H1 (cell line): ENCODE measurements around the gene SBK2.

Source experiments
- CREB1 ChIP-seq: IDR thresholded peaks from 2 replicates; pipeline ENCODE4 v1.6.1; 2012; ENCODE audit warnings: inconsistent platforms
- EZH2 ChIP-seq: fragments of 200-600 bp; sonication (generic); IDR thresholded peaks from 2 replicates; pipeline ENCODE4 v1.7.1; 2012; ENCODE audit warnings: low read depth, mild to moderate bottlenecking, moderate library complexity, low read length, inconsistent platforms; ENCODE audit not compliant: severe bottlenecking
- GTF2F1 ChIP-seq: IDR thresholded peaks from 2 replicates; pipeline ENCODE4 v1.6.1; 2012; ENCODE audit warnings: low read depth, low read length, improper control_type of control experiment, borderline replicate concordance
- HDAC2 ChIP-seq, 2 experiments: fragments of 300-600 bp in 1 of 2; sonication (generic) in 1 of 2; IDR thresholded peaks; 2 replicates each; pipeline ENCODE4 v1.6.1; 2011 to 2012; ENCODE audit warnings: low read depth in 2 of 2, low read length in 2 of 2, mild to moderate bottlenecking in 2 of 2, moderate library complexity in 2 of 2, borderline replicate concordance in 1 of 2, inconsistent platforms in 1 of 2
- MAFK ChIP-seq: IDR thresholded peaks from 2 replicates; pipeline ENCODE4 v1.6.1; 2012; ENCODE audit warnings: low read depth, mild to moderate bottlenecking, improper control_type of control experiment, low read length
- PHF8 ChIP-seq: fragments of 200-600 bp; sonication (generic); conservative IDR thresholded peaks from 2 replicates; pipeline ENCODE4 v1.7.1; 2012; ENCODE audit warnings: low read depth, mild to moderate bottlenecking, inconsistent platforms, low read length, moderate library complexity
- POLR2A ChIP-seq, 2 experiments: IDR thresholded peaks; 1 replicate in 1 of 2; 2 replicates in 1 of 2; pipeline ENCODE4 v1.6.1; 2011; ENCODE audit warnings: low read depth in 2 of 2, low read length in 2 of 2, mild to moderate bottlenecking in 2 of 2; ENCODE audit errors: control extremely low read depth in 1 of 2
- POLR2AphosphoS5 ChIP-seq: IDR thresholded peaks from 2 replicates; pipeline ENCODE4 v1.6.1; 2011; ENCODE audit warnings: low read depth, low read length
- RXRA ChIP-seq: IDR thresholded peaks from 2 replicates; pipeline ENCODE4 v1.6.1; 2011; ENCODE audit warnings: low read depth, mild to moderate bottlenecking, low read length, moderate library complexity; ENCODE audit not compliant: insufficient read depth
- TBP ChIP-seq: IDR thresholded peaks from 2 replicates; pipeline ENCODE4 v1.6.1; 2011; ENCODE audit warnings: low read depth, low read length, improper control_type of control experiment
- ZNF274 ChIP-seq: IDR thresholded peaks from 2 replicates; pipeline ENCODE4 v1.7.0; 2012; ENCODE audit warnings: low read length, borderline replicate concordance; ENCODE audit errors: extremely low read depth
- TF ChIP-seq, protein P1 (sequence below), 3 experiments: IDR thresholded peaks; 1 replicate in 2 of 3; 2 replicates in 1 of 3; pipeline versions ENCODE4 v1.5.1 to v1.6.1; 2011; ENCODE audit warnings: low read length in 3 of 3, mild to moderate bottlenecking in 3 of 3, inconsistent platforms in 2 of 3, low read depth in 1 of 3, moderate library complexity in 1 of 3; ENCODE audit not compliant: insufficient read depth in 1 of 3; ENCODE audit errors: control extremely low read depth in 1 of 3
- TF ChIP-seq, protein P2 (sequence below): IDR thresholded peaks from 2 replicates; pipeline ENCODE4 v1.6.1; 2012; ENCODE audit warnings: low read length, inconsistent platforms

DNA sequence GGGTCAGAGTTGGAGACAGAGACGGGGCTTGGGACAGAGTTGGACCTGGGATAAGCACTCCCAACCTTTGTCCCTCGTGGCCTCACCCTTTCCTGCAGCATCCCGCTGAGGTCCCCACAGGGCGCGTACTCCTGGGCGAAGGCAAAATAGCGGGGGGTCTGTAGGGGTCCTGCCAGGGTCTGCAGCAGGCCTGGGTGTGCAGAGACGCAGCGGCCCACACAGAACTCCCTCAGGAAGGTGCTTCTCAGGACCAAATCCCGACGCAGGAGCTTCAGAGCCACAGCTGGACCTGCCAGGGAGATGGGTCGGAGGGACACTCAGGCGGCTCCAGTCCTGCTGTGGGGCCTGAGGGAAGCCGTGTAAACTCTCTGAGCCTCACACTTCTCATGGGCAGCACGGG lies 7.1 kb upstream of the SBK2 start:
- TF ChIP-seq PHF8 (no peak), HDAC2 (IDR thresholded peaks at IDR 0.05; ENCODE audit: borderline replicate concordance in 1 of 2, low read depth in 2 of 2, low read length in 2 of 2) (no peak), CREB1 (no peak), TBP (no peak), GTF2F1 (no peak), RXRA (no peak), MAFK (no peak), POLR2A (IDR thresholded peaks at IDR 0.05; ENCODE audit: control extremely low read depth in 1 of 2, low read depth in 2 of 2, low read length in 2 of 2) (no peak), ZNF274 (no peak), EZH2 (no peak), POLR2AphosphoS5 (no peak)
- TF ChIP-seq, protein P1, sequence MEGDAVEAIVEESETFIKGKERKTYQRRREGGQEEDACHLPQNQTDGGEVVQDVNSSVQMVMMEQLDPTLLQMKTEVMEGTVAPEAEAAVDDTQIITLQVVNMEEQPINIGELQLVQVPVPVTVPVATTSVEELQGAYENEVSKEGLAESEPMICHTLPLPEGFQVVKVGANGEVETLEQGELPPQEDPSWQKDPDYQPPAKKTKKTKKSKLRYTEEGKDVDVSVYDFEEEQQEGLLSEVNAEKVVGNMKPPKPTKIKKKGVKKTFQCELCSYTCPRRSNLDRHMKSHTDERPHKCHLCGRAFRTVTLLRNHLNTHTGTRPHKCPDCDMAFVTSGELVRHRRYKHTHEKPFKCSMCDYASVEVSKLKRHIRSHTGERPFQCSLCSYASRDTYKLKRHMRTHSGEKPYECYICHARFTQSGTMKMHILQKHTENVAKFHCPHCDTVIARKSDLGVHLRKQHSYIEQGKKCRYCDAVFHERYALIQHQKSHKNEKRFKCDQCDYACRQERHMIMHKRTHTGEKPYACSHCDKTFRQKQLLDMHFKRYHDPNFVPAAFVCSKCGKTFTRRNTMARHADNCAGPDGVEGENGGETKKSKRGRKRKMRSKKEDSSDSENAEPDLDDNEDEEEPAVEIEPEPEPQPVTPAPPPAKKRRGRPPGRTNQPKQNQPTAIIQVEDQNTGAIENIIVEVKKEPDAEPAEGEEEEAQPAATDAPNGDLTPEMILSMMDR (IDR thresholded peaks at IDR 0.05; ENCODE audit: control extremely low read depth in 1 of 3, insufficient read depth in 1 of 3, low read depth in 1 of 3, low read length in 3 of 3) = no peak
- TF ChIP-seq, protein P2, sequence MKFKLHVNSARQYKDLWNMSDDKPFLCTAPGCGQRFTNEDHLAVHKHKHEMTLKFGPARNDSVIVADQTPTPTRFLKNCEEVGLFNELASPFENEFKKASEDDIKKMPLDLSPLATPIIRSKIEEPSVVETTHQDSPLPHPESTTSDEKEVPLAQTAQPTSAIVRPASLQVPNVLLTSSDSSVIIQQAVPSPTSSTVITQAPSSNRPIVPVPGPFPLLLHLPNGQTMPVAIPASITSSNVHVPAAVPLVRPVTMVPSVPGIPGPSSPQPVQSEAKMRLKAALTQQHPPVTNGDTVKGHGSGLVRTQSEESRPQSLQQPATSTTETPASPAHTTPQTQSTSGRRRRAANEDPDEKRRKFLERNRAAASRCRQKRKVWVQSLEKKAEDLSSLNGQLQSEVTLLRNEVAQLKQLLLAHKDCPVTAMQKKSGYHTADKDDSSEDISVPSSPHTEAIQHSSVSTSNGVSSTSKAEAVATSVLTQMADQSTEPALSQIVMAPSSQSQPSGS = no peak
